GM04503 (cell line): ENCODE results near the gene STPG3.

Experiments used
- DNase-seq: peaks from one replicate; pipeline ENCODE4 v3.0.0-alpha.2; 2012; ENCODE audit warnings: low read depth

The STPG3 gene

DNA sequence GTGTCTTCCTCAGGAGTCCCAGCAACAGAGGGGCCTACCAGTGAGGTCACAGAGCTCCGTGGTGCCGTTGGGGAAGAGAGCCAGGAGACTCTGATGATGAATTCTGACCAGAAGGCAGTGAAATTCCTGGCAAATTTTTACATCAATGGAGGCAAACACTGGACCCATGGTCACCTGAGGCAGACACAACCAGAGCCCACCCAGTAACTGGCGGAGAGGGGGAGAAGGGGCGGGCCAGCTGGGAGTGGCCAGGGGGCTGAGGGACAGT lies at the start of gene STPG3:
TSS of gene STPG3 (plus strand) at position 93 of the 268 bp plus-strand sequence. CDS start at position 94, 1 bp downstream.
- DNase-seq, result no peak

- DNase-seq, result no peak
Measured at GRCh38 chr9:137202966-137203365, 48.1 kb upstream of the STPG3 start.

GRCh38 chr9:137204731-137205125 lies 46.4 kb upstream of the STPG3 start:
- DNase-seq, result no peak

DNA sequence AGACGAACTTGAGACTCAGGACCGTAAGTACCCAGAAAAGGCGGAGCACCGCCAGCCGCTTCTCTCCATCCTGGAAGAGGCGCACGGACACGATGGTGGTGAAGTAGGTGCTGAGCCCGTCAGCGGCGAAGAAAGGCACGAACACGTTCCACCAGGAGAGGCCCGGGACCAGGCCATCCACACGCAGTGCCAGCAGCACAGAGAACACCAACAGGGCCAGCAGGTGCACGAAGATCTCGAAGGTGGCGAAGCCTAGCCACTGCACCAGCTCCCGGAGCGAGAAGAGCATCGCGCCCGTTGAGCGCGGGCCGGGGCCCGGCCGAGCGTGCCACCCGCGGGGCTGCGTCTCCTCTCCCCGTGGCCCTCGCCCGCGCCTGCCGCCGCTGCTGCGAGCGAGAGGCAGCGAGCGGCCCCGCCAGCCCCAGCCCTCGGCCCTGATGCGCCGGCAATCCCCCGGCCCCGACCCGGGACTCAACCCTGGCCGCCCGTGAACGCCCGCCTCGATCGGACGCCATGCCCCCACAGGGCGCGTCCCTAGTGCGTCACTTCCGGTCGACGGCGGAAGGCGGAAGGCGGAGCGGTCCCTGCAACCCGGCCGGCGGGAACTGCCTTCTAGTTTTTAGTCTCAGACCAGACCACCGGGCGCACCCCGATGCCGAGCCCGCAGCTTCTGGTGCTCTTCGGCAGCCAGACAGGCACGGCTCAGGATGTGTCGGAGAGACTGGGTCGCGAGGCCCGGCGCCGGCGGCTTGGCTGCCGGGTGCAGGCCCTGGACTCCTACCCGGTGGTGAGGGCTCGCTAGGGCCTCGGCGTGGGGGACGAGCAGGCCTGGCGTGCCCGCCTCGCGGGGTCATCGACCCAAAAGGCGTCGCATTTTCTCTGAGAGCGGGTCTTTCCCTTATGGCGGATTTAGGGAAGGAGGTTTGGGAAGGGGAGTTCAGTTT lies 45.7 kb upstream of the STPG3 start, which contains the start of the genes NDOR1 and TMEM203:
TSS of gene NDOR1 (plus strand) at position 575 of the 944 bp plus-strand sequence. CDS start at position 653, 78 bp downstream.
TSS of gene TMEM203 (minus strand) at position 523 of the 944 bp plus-strand sequence. CDS start at position 289, 234 bp downstream.
- DNase-seq, result no peak

DNA sequence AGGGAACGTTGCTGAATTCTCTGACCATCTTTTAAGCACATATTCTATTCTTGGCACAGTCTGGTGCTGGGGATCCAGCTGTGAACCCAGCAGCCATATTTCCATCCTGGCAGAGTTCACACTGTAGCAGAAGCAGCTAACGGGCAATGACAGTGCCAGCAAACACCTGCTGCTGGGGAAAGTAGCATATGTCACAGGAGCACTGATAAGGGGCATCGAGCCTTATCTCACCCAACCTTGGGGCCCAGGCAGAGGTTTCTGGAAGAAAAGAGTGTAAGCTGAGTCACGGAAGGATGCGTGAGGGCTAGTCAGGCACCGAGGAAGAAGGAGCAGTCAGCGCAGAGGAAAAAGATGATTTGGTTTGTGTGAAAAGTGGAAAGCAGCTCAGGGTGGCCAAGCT lies 44.5 kb upstream of the STPG3 start:
- DNase-seq, result no peak

GRCh38 chr9:137211532-137211931 lies 39.6 kb upstream of the STPG3 start:
- no peak for DNase-seq

GRCh38 chr9:137212520-137212919 lies 38.6 kb upstream of the STPG3 start:
- no peak for DNase-seq

- DNase-seq, result no peak
Measured at GRCh38 chr9:137213160-137214060, 37.7 kb upstream of the STPG3 start.

GRCh38 chr9:137214620-137215019 lies 36.5 kb upstream of the STPG3 start:
- DNase-seq, result no peak

- DNase-seq, result no peak
Measured at GRCh38 chr9:137215196-137215986, 35.7 kb upstream of the STPG3 start.

DNA sequence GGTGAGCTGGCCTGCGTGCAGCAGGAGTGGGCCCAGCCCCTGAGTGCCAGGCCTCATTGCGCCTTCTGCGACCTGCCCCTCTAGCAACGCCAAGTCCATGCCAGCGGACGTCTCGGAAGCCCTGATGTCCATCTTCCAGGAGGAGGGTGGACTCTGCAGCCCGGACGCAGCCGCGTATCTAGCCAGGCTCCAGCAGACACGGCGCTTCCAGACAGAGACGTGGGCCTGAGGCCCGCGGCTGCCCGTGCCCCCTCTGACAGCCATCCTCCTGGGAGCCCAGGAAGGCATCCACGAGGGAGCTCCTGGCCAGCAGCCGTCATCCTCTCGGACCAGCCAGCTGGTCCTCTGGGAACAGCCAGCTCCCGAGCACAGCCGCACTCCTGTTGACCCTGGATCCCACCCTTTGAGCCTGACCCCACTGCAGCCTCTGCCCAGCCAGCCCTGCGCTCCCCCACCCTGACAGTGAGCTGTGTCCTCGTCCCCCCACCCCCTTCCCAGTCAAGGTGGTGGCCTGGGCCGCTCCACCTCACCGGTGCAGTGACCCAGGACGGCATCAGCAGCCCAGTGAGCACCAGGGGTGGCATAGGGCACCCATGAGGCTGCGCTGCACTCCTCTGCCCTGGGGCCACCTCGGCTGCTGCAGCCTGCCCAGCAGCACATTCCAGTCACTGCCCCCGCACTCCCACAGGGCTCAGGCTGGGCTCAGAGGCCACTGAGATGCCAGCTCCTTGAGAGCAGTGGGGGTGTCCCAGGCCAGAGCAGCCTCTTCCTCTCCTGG lies 34.7 kb upstream of the STPG3 start:
- no peak for DNase-seq

GRCh38 chr9:137217276-137218211 lies 33.5 kb upstream of the STPG3 start:
- no peak for DNase-seq

DNA sequence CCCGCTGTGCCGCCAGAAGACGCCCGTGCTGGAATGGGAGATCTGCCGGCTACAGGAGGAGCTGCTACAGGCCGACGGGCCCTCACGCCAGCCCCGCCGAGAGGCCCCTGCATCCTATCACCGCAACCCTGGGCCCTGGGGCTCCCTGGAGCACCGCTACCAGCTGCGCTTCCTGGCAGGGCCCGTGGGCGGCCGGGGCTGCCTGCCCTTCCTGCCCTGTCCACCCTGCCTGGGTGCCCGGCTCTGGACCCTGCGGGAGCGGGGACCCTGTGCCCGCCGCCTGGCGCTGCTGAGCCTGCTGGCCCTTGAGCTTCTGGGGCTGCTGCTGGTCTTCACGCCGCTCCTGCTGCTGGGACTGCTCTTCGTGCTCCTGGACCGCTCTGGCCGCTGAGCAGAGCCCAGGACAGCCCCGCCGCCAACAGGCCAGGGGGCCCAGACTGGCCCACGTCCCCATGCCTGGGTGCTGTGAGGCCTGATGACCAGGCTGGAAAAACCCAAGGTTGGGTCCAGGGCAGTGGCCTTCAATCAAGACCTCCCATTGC lies 32.8 kb upstream of the STPG3 start:
- DNase-seq, result no peak

DNA sequence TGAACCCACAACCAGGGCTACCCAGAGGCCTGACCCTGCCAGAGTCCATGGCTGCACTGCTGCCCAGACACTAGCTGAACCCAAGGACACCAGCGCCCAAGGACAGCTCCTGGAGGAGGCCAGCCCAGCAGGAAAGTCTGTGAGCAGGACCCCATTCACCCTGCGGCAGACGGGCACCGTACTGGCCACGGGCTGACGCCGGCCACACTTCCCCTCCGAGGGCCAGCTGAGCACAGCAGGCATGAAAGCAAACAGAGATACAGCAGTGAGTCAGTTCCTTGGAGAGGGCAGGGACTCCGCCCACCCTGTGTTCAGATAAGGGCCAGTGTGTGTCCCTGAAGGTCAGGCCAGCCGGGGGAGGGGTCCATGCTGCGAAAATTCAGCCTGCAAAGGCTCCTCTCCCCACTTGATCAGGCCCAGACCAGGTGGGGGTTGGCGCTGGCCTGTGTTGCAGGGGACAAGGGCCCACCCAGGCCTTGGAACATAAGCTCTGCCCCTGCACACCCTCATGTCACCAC lies 32.3 kb upstream of the STPG3 start:
- DNase-seq, result no peak

- no peak for DNase-seq
Measured at GRCh38 chr9:137219757-137220316, 31.2 kb upstream of the STPG3 start.

DNA sequence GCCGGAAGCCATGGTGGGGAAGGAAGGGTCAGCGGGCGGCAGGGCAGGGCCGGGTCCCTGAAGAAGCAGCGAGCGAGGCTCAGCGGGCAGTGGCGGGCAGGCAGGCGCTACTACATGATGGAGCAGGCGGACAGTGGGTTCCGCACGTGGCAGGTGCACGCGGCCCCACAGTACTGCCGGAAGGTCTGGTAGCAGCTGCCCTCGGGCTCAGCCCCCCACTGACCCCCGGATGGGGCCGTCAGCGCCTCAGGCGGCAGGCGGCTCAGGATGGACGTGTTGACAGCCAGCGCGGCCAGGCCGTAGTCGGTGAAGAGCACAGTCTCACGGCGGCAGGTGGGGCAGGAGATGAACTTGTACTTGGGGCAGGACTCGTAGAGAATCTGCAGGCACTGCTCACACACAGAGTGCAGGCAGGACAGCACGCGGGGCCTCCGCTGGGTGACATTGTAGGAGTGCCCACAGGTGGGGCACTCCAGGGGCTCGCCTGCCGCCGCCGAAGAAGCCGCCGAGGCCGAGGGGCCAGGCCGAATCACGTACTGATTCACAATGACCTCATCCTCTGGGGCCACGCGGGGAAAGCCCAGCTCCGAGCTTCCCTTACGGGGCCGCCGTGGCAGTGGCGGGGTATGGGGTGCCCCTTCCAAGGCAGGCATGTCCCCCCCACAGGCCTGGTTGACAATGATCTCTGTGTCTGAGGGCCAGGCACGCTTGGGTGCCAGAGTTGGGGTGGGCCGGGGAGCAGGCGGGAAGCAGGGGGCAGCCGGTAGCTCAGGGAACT lies 30.6 kb upstream of the STPG3 start:
- DNase-seq, result no peak

- no peak for DNase-seq
Measured at GRCh38 chr9:137221095-137221505, 30.0 kb upstream of the STPG3 start.

- no peak for DNase-seq
Measured at GRCh38 chr9:137221506-137222111, 29.5 kb upstream of the STPG3 start.
